H9 (cell line): ENCODE measurements around the gene RHOV. TPM values are rescaled to one million over a fixed set of nuclear protein-coding genes. Genes with fewer than 3 reads are reported as not detected.

Experiments used
- DNase-seq: peaks from one replicate; pipeline ENCODE4 v3.0.0-alpha.2; 2017
- H2AFZ ChIP-seq: one replicate; pipeline ENCODE4 v1.6.1; 2013; ENCODE audit warnings: mild to moderate bottlenecking, low read length, control low read depth, moderate library complexity
- H2AK5ac ChIP-seq: 2 replicates; pipeline ENCODE4 v1.6.1; 2013; ENCODE audit warnings: low read length, control low read depth, mixed read lengths; ENCODE audit not compliant: insufficient read length
- H2BK120ac ChIP-seq: one replicate; pipeline ENCODE4 v1.6.1; 2013; ENCODE audit warnings: low read depth, mild to moderate bottlenecking, low read length, control low read depth, inconsistent platforms; ENCODE audit not compliant: poor library complexity, severe bottlenecking
- H2BK12ac ChIP-seq: 2 replicates; pipeline ENCODE4 v1.6.1; 2013; ENCODE audit warnings: low read length, control low read depth, mixed read lengths, low read depth; ENCODE audit not compliant: insufficient read length
- H2BK15ac ChIP-seq: 2 replicates; pipeline ENCODE4 v1.6.1; 2013; ENCODE audit warnings: low read depth, low read length, control low read depth
- H2BK20ac ChIP-seq: one replicate; pipeline ENCODE4 v1.6.1; 2013; ENCODE audit warnings: low read depth, mild to moderate bottlenecking, low read length, control low read depth, inconsistent platforms; ENCODE audit not compliant: poor library complexity, severe bottlenecking
- H2BK5ac ChIP-seq: 2 replicates; pipeline ENCODE4 v1.6.1; 2013; ENCODE audit warnings: low read length, control low read depth, mixed read lengths; ENCODE audit not compliant: insufficient read length
- H3K14ac ChIP-seq: 2 replicates; pipeline ENCODE4 v1.6.1; 2013; ENCODE audit warnings: low read length, control low read depth; ENCODE audit not compliant: insufficient read depth
- H3K18ac ChIP-seq: 2 replicates; pipeline ENCODE4 v1.6.1; 2013; ENCODE audit warnings: low read depth, mild to moderate bottlenecking, mixed read lengths, low read length, control low read depth; ENCODE audit not compliant: insufficient read length
- H3K23ac ChIP-seq: 2 replicates; pipeline ENCODE4 v1.6.1; 2013; ENCODE audit warnings: low read length, control low read depth, mixed read lengths, low read depth; ENCODE audit not compliant: insufficient read length
- H3K23me2 ChIP-seq: 2 replicates; pipeline ENCODE4 v1.6.1; 2013; ENCODE audit warnings: low read depth, mild to moderate bottlenecking, mixed read lengths, low read length, control low read depth; ENCODE audit not compliant: insufficient read length, poor library complexity, severe bottlenecking
- H3K27ac ChIP-seq: 2 replicates; pipeline ENCODE4 v1.5.1; 2013; ENCODE audit warnings: low read length, control low read depth, mixed read lengths, low read depth; ENCODE audit not compliant: insufficient read length
- H3K27me3 ChIP-seq: 2 replicates; pipeline ENCODE4 v1.6.1; 2013; ENCODE audit warnings: low read length, control low read depth, inconsistent platforms; ENCODE audit not compliant: insufficient read depth
- H3K4ac ChIP-seq: 2 replicates; pipeline ENCODE4 v1.6.1; 2013; ENCODE audit warnings: low read depth, mild to moderate bottlenecking, control low read depth, inconsistent platforms, low read length, moderate library complexity
- H3K4me1 ChIP-seq: 2 replicates; pipeline ENCODE4 v1.6.1; 2013; ENCODE audit warnings: low read length, control low read depth, inconsistent platforms; ENCODE audit not compliant: insufficient read depth
- H3K4me2 ChIP-seq: 2 replicates; pipeline ENCODE4 v1.6.1; 2013; ENCODE audit warnings: low read length, control low read depth, mixed read lengths; ENCODE audit not compliant: insufficient read length, insufficient read depth
- H3K56ac ChIP-seq: 2 replicates; pipeline ENCODE4 v1.6.1; 2013; ENCODE audit warnings: low read depth, mild to moderate bottlenecking, mixed read lengths, low read length, control low read depth; ENCODE audit not compliant: insufficient read length
- H3K79me1 ChIP-seq: 2 replicates; pipeline ENCODE4 v1.6.1; 2013; ENCODE audit warnings: low read depth, mild to moderate bottlenecking, moderate library complexity, low read length, control low read depth, inconsistent platforms; ENCODE audit not compliant: insufficient read depth, poor library complexity, severe bottlenecking
- H3K79me2 ChIP-seq: 2 replicates; pipeline ENCODE4 v1.6.1; 2013; ENCODE audit warnings: low read length, control low read depth, inconsistent platforms; ENCODE audit not compliant: insufficient read depth
- H3K9ac ChIP-seq: 2 replicates; pipeline ENCODE4 v1.6.1; 2013; ENCODE audit warnings: low read length, control low read depth, mixed read lengths; ENCODE audit not compliant: insufficient read length; ENCODE audit errors: extremely low read depth
- H3K9me3 ChIP-seq: one replicate; pipeline ENCODE4 v1.6.1; 2013; ENCODE audit warnings: low read depth, low read length, inconsistent platforms; ENCODE audit not compliant: control insufficient read depth
- H3T11ph ChIP-seq: one replicate; pipeline ENCODE4 v1.6.1; 2013; ENCODE audit warnings: mild to moderate bottlenecking, low read length, control low read depth, inconsistent platforms
- H4K20me1 ChIP-seq: one replicate; pipeline ENCODE4 v1.6.1; 2013; ENCODE audit not compliant: control insufficient read depth, insufficient read length, insufficient read depth
- H4K5ac ChIP-seq: 2 replicates; pipeline ENCODE4 v1.6.1; 2013; ENCODE audit warnings: low read depth, mild to moderate bottlenecking, mixed read lengths, low read length, control low read depth; ENCODE audit not compliant: insufficient read length
- H4K8ac ChIP-seq: replicated peaks from 2 replicates; pipeline ENCODE4 v1.6.1; 2013; ENCODE audit warnings: low read length, control low read depth, mixed read lengths, low read depth; ENCODE audit not compliant: insufficient read length
- H4K91ac ChIP-seq: 2 replicates; pipeline ENCODE4 v1.6.1; 2013; ENCODE audit warnings: low read depth, mild to moderate bottlenecking, moderate library complexity, mixed read lengths, low read length, control low read depth; ENCODE audit not compliant: insufficient read length
- H3K27ac Mint-ChIP-seq, 3 experiments: 2 replicates in 2 of 3; 3 replicates in 1 of 3; pipeline ENCODE4 v1.8.0; 2020 to 2021; ENCODE audit warnings: mixed read lengths in 3 of 3, mild to moderate bottlenecking in 1 of 3, moderate library complexity in 1 of 3
- H3K27me3 Mint-ChIP-seq: 2 replicates; pipeline ENCODE4 v1.8.0; 2021; ENCODE audit warnings: low read depth, mild to moderate bottlenecking, moderate library complexity, mixed read lengths
- H3K36me3 Mint-ChIP-seq, 3 experiments: 2 replicates in 2 of 3; 3 replicates in 1 of 3; pipeline ENCODE4 v1.8.0; 2020 to 2021; ENCODE audit warnings: low read depth in 3 of 3, mixed read lengths in 3 of 3; ENCODE audit not compliant: insufficient read depth in 1 of 3
- H3K4me1 Mint-ChIP-seq, 2 experiments: 2 replicates each; pipeline ENCODE4 v1.8.0; 2020; ENCODE audit warnings: mixed read lengths in 2 of 2
- H3K4me3 Mint-ChIP-seq, 2 experiments: 2 replicates in 1 of 2; 3 replicates in 1 of 2; pipeline ENCODE4 v1.8.0; 2020 to 2021; ENCODE audit warnings: mild to moderate bottlenecking in 2 of 2, mixed read lengths in 2 of 2, moderate library complexity in 1 of 2
- H3K9me3 Mint-ChIP-seq, 2 experiments: 2 replicates in 1 of 2; 3 replicates in 1 of 2; pipeline ENCODE4 v1.8.0; 2020; ENCODE audit warnings: mild to moderate bottlenecking in 2 of 2, mixed read lengths in 2 of 2, moderate library complexity in 1 of 2
- CTCF ChIP-seq: fragments of 200-600 bp; sonication (generic); conservative IDR thresholded peaks from 3 replicates; pipeline ENCODE4 v1.8.0; 2021; ENCODE audit warnings: antibody characterized with exemption, mild to moderate bottlenecking
- WGBS: extraction: QIAGEN DNeasy Blood & Tissue Kit; methylation state at CpG from one replicate; pipeline ENCODE4 v1.1.7; 2013; ENCODE audit warnings: missing lambda C conversion rate, low lambda C conversion rate, mixed read lengths; ENCODE audit not compliant: insufficient read length; ENCODE audit errors: extremely low coverage; 5-methylcytosine and 5-hydroxymethylcytosine counted together
- total RNA-seq: library from RNA; stranded (reverse); gene quantifications from 2 replicates; pipeline ENCODE4 v1.2.1, GENCODE V29; 2021

Gene RHOV
- total RNA-seq, 1 experiment from 2014 or later = 3.9 TPM

- Histone ChIP-seq H2BK5ac (no peak overlapping the region), H3K79me1 (no peaks in the 10 kb centered on the region), H2BK20ac (no peak overlapping the region), H3K23me2 (no peaks in the 10 kb centered on the region), H3K9me3 (no peaks in the 10 kb centered on the region), H2BK120ac (no peak overlapping the region), H2BK12ac (no peak overlapping the region), H2AFZ (no peak overlapping the region), H4K91ac (no peak overlapping the region), H4K20me1 (no peaks in the 10 kb centered on the region), H3K4me2 (no peak overlapping the region), H3K18ac (peak overlapping the region; percentile 73), H3K9ac (no peak overlapping the region), H2BK15ac (no peak overlapping the region), H3K14ac (no peak overlapping the region), H3K4ac (no peak overlapping the region), H3K56ac (no peak overlapping the region), H4K8ac (no peak overlapping the region), H3K79me2 (no peaks in the 10 kb centered on the region), H3K27me3 (no peaks in the 10 kb centered on the region), H3K4me1 (no peaks in the 10 kb centered on the region), H3K27ac (no peak overlapping the region), H3T11ph (no peak overlapping the region), H3K23ac (no peak overlapping the region), H4K5ac (no peak overlapping the region), H2AK5ac (no peak overlapping the region)
- Mint-ChIP-seq H3K4me1 (peaks cover 24 to 43% of the 10 kb centered on the region in 2 experiments), H3K9me3 (no peaks in the 10 kb centered on the region), H3K36me3 (no peaks in the 10 kb centered on the region; a peak in 1 of 7 replicates), H3K4me3 (no peak overlapping the region), H3K27me3 (peaks cover 22% of the 10 kb centered on the region), H3K27ac (0 out of 7 replicates have a peak overlapping the region, but pooled peaks of 1 of the 3 experiments have one; percentile 15)
- no peak for TF ChIP-seq CTCF
- DNase-seq = no peak
- WGBS = no CpG with 5 or more reads among the region's 2 CpGs
These were observed 37.7 kb upstream of the RHOV start for GRCh38 chr15:40911693-40912092.
